Panc1 (cell line): ENCODE data around the gene TRIM14. TPM values are rescaled to one million over a fixed set of nuclear protein-coding genes. Genes with fewer than 3 reads are reported as not detected.

Source experiments
- ATAC-seq: fragments of 200-7000 bp; cut with Tn5 transposase; 2 replicates; pipeline ENCODE4 v1.9.1; 2020; ENCODE audit warnings: mild to moderate bottlenecking, moderate library complexity
- BruUV-seq: library from RNA; stranded (reverse); fragments of 400-500 nt; replicated peaks from 2 replicates; lab custom pipeline; 2021; lab: Mats Ljungman, UMichigan
- CTCF ChIA-PET: fragments of 300-600 bp; sonication (Branson Sonifier 250); formaldehyde crosslinking; loops from one replicate; lab custom pipeline; 2022; ENCODE audit warnings: antibody characterized with exemption; lab: Charles Lee
- POLR2A ChIA-PET: fragments of 300-600 bp; sonication (Branson Sonifier 250); formaldehyde crosslinking; loops from one replicate; lab custom pipeline; 2022; ENCODE audit warnings: antibody characterized with exemption; lab: Charles Lee
- DNase-seq: peaks from one replicate; pipeline ENCODE4 v3.0.0-alpha.2; 2010; ENCODE audit warnings: low read depth, low spot score
- H3K27ac ChIP-seq: 2 replicates; pipeline ENCODE4 v1.5.1; 2011; ENCODE audit warnings: mild to moderate bottlenecking, low read length, inconsistent platforms
- H3K27me3 ChIP-seq: fragments of 200-500 bp; sonication (Bioruptor generic); 2 replicates; pipeline ENCODE4 v1.6.0; 2014; ENCODE audit warnings: low read length, inconsistent platforms; ENCODE audit not compliant: control insufficient read depth, insufficient read depth
- H3K36me3 ChIP-seq: fragments of 200-500 bp; sonication (Bioruptor generic); 2 replicates; pipeline ENCODE4 v1.5.1; 2014; ENCODE audit warnings: inconsistent platforms, mild to moderate bottlenecking, low read length, moderate library complexity; ENCODE audit not compliant: control insufficient read depth, insufficient read depth
- H3K4me1 ChIP-seq: 2 replicates; pipeline ENCODE4 v1.5.1; 2011; ENCODE audit warnings: inconsistent platforms, mild to moderate bottlenecking, low read length, moderate library complexity; ENCODE audit not compliant: control insufficient read depth, insufficient read depth
- H3K4me3 ChIP-seq, 2 experiments: 2 replicates each; pipeline ENCODE4 v1.5.1; 2011 to 2012; ENCODE audit warnings: low read depth in 2 of 2, low read length in 2 of 2, mild to moderate bottlenecking in 2 of 2, inconsistent platforms in 1 of 2, moderate library complexity in 1 of 2
- H3K9me3 ChIP-seq: fragments of 200-500 bp; sonication (Bioruptor generic); 2 replicates; pipeline ENCODE4 v1.5.1; 2014; ENCODE audit warnings: low read depth, mild to moderate bottlenecking, inconsistent platforms, low read length, moderate library complexity; ENCODE audit not compliant: control insufficient read depth, insufficient read depth
- POLR2AphosphoS5 ChIP-seq: IDR thresholded peaks from 2 replicates; pipeline ENCODE4 v1.6.1; 2012; ENCODE audit warnings: mild to moderate bottlenecking, low read depth, low read length, moderate library complexity
- REST ChIP-seq, 2 experiments: IDR thresholded peaks; 2 replicates each; pipeline ENCODE4 v1.6.1; 2011 to 2012; ENCODE audit warnings: low read depth in 2 of 2, control low read depth in 1 of 2, low read length in 1 of 2, mild to moderate bottlenecking in 1 of 2, moderate library complexity in 1 of 2; ENCODE audit not compliant: insufficient read depth in 1 of 2
- SIN3A ChIP-seq: IDR thresholded peaks from 2 replicates; pipeline ENCODE4 v1.6.1; 2012; ENCODE audit warnings: low read depth, mild to moderate bottlenecking, low read length, moderate library complexity, borderline replicate concordance; ENCODE audit not compliant: insufficient read depth
- TCF7L2 ChIP-seq: IDR thresholded peaks from 2 replicates; pipeline ENCODE4 v1.6.1; 2011; ENCODE audit warnings: mild to moderate bottlenecking, low read depth, low read length, inconsistent platforms
- in situ Hi-C: cut with HindIII; loops from 2 replicates; pipeline ENCODE4 v1.10.0; 2016; ENCODE audit warnings: low sequenced_read_pairs, low pct_unique_long_range_greater_than_20kb
- intact Hi-C: fragments of 100-400 bp; cut with micrococcal nuclease; formaldehyde crosslinking; loops from one replicate; pipeline ENCODE4 v1.10.0; 2022; ENCODE audit not compliant: unreplicated experiment
- total RNA-seq: library from RNA; stranded (reverse); gene quantifications from one replicate; pipeline ENCODE4 v1.2.1, GENCODE V29; 2021; ENCODE audit not compliant: unreplicated experiment
- TF ChIP-seq, protein P1 (sequence below): fragments of 450-650 bp; IDR thresholded peaks from 2 replicates; pipeline ENCODE4 v1.5.1; 2017; ENCODE audit warnings: mild to moderate bottlenecking

Gene TRIM14
- total RNA-seq, 1 experiment from 2014 or later: 9.7 TPM

DNA sequence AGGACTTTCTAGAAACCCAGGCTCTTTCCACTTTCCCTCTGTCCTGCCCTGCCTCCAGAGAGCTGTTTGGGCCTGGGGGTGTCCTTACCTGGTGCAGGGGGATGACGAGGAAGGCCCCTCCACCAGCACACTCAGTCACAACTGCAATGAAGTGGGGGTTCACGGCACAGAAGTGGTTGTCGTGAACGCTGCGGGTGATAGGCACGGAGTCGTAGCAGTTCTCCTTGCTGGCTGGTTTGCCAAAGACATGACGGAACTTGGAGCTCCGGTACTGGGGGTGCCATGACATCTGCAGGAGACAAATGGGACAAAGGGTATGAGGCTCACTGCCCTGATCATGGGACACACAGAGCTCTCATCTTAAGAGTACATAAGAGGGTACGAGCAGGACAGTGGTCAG lies 38.4 kb upstream of the TRIM14 start:
- in situ Hi-C loops: no loop called here
- CTCF ChIA-PET: no interaction called here
- no TSS peak for BruUV-seq
- Histone ChIP-seq H3K27me3 (no peaks in the 10 kb centered on the region), H3K9me3 (no peaks in the 10 kb centered on the region), H3K36me3 (no peaks in the 10 kb centered on the region), H3K4me1 (0 out of 2 replicates have a peak, but pooled peaks cover 6% of the 10 kb centered on the region), H3K4me3 (no peak overlapping the region), H3K27ac (no peak overlapping the region)
- intact Hi-C loops: no loop called here
- ATAC-seq (no peak), DNase-seq (no peak)
- TF ChIP-seq REST (IDR thresholded peaks at IDR 0.05; ENCODE audit: insufficient read depth in 1 of 2, low read depth in 2 of 2, low read length in 1 of 2) (no peak), SIN3A (no peak), POLR2AphosphoS5 (no peak), TCF7L2 (no peak)
- TF ChIP-seq, protein P1, sequence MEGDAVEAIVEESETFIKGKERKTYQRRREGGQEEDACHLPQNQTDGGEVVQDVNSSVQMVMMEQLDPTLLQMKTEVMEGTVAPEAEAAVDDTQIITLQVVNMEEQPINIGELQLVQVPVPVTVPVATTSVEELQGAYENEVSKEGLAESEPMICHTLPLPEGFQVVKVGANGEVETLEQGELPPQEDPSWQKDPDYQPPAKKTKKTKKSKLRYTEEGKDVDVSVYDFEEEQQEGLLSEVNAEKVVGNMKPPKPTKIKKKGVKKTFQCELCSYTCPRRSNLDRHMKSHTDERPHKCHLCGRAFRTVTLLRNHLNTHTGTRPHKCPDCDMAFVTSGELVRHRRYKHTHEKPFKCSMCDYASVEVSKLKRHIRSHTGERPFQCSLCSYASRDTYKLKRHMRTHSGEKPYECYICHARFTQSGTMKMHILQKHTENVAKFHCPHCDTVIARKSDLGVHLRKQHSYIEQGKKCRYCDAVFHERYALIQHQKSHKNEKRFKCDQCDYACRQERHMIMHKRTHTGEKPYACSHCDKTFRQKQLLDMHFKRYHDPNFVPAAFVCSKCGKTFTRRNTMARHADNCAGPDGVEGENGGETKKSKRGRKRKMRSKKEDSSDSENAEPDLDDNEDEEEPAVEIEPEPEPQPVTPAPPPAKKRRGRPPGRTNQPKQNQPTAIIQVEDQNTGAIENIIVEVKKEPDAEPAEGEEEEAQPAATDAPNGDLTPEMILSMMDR: no peak
- POLR2A ChIA-PET: interaction anchor here (0.6 to 0.7 kb wide), 2 partner anchors 16 to 143 kb away, joined by 4 to 14 read pairs; no protein-coding TSS in a partner anchor

- no peak overlapping the region for H3K4me3 ChIP-seq
- no peaks in the 10 kb centered on the region for H3K36me3 ChIP-seq
- CTCF ChIA-PET: no interaction called here
These were observed 35.7 kb upstream of the TRIM14 start for GRCh38 chr9:98154678-98155077.

More at GRCh38 chr9:98154678-98155077, 35.7 kb upstream of the TRIM14 start:
- BruUV-seq: no TSS peak
- intact Hi-C loops (no loop called here), in situ Hi-C loops (no loop called here)
- POLR2A ChIA-PET: no interaction called here
- Histone ChIP-seq H3K27ac (no peak overlapping the region), H3K4me1 (0 out of 2 replicates have a peak, but pooled peaks cover 6% of the 10 kb centered on the region), H3K9me3 (no peaks in the 10 kb centered on the region), H3K27me3 (no peaks in the 10 kb centered on the region)
- TF ChIP-seq, protein P1: no peak
- TF ChIP-seq REST (IDR thresholded peaks at IDR 0.05; ENCODE audit: insufficient read depth in 1 of 2, low read depth in 2 of 2, low read length in 1 of 2) (no peak), SIN3A (no peak), POLR2AphosphoS5 (no peak), TCF7L2 (no peak)
- no peak for DNase-seq
- no peak for ATAC-seq
